ENCODE data around the gene TRIM63. TPM values are rescaled to one million over a fixed set of nuclear protein-coding genes. Genes with fewer than 3 reads are reported as not detected.

The TRIM63 gene
- total and polyA plus RNA-seq, 9 of the 15 experiments (the other 6 are each of a cell fraction or from before 2014, with no cell fraction given), result 0.08 to 0.57 (median 0.36) TPM

DNA sequence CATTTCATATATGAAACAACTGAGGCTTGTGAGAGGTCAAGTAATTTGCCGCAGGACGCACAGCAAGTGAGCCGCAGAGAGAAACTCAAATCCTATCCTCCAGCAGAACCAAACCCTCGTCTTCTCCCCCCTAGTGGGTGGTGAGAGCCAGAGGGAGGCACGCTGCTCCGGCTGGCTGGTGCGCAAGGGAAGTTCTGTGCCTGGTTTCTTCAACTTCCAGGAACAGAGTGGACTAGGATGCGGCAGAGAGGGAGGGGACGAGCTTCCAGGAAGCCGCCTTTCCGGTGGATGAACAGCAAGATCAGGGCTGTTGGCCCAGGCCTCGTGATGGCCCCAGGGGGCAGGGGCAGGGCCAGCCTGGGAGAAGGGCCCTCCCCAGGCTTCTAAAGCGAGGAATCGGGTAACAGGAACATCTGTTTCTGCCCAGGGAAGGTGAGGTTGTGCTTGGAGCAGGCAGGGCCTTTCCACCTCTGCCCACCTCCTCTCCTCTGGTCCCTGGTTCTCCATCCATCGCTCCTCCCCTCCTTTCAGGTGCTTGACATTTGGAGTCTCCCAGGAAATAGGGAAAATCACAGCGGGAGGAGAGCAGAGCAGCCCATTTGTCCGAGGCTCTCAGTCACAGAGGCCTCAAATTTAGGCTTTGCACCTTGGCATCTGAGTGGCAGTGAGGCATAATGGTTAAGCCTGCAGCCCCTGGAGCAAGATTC lies 27.4 kb upstream of the TRIM63 start (continued):
- peak; percentile 35; the same call in 1 of the 2 replicates for TF ChIP-seq REST (IDR thresholded peaks at IDR 0.05; ENCODE audit: borderline replicate concordance)
- TF ChIP-seq REST (CRISPR knock-in tag; IDR thresholded peaks at IDR 0.05; ENCODE audit: low read depth), result no peak
- TF ChIP-seq SPI1 (IDR thresholded peaks at IDR 0.05; ENCODE audit: borderline replicate concordance, low read depth, low read length), result 0 out of 2 replicates have a peak, but pooled peaks have one; percentile 16
- peak; percentile 63; the same call in 1 of the 2 replicates for TF ChIP-seq HDGF (IDR thresholded peaks at IDR 0.05)
- TF ChIP-seq RBFOX2 (IDR thresholded peaks at IDR 0.05; ENCODE audit: low read depth, low read length), result peak; percentile 52
- TF ChIP-seq ZFP36 (IDR thresholded peaks at IDR 0.05; ENCODE audit: low read depth, low read length, partially characterized antibody), result peak; percentile 63
- peak; percentile 40; the same call in 1 of the 2 replicates for TF ChIP-seq ESRRA (IDR thresholded peaks at IDR 0.05; ENCODE audit: borderline replicate concordance, low read depth)
- TF ChIP-seq CEBPG (CRISPR knock-in tag; IDR thresholded peaks at IDR 0.05), result peak; percentile 8; the same call in 1 of the 2 replicates
- no peak for TF ChIP-seq CEBPG (tag; conservative IDR thresholded peaks at IDR 0.05 in 1 of 2, IDR thresholded peaks at IDR 0.05 in 1 of 2)
- peak; percentile 67; the same call in 1 of the 2 replicates for TF ChIP-seq BCOR (IDR thresholded peaks at IDR 0.05)
- TF ChIP-seq HDAC6 (IDR thresholded peaks at IDR 0.05; ENCODE audit: low read depth, low read length), result no peak
- no peak for TF ChIP-seq CREB1 (IDR thresholded peaks at IDR 0.05)
- no peak for TF ChIP-seq CREB1 (CRISPR knock-in tag; IDR thresholded peaks at IDR 0.05)
- peak; percentile 59; the same call in 1 of the 2 replicates for TF ChIP-seq ZBTB17 (CRISPR knock-in tag; IDR thresholded peaks at IDR 0.05)
- TF ChIP-seq ZBTB11 (CRISPR knock-in tag; IDR thresholded peaks at IDR 0.05), result peak in 1 of 3 experiments; percentile 68; a peak in 2 of 6 replicates
